Nephron (organoid): ENCODE measurements around the gene GORAB.
A peak's percentile ranks its signal among the peaks of the same experiment; 100 is the strongest.

Experiments used
- H3K27ac Mint-ChIP-seq, 3 experiments: 2 replicates each; pipeline ENCODE4 v1.8.0; 2020; ENCODE audit warnings: mixed read lengths in 3 of 3, mild to moderate bottlenecking in 2 of 3, moderate library complexity in 1 of 3
- H3K27me3 Mint-ChIP-seq: 2 replicates; pipeline ENCODE4 v1.8.0; 2021; ENCODE audit warnings: low read depth, mild to moderate bottlenecking, moderate library complexity, mixed read lengths
- H3K36me3 Mint-ChIP-seq: 2 replicates; pipeline ENCODE4 v1.8.0; 2020; ENCODE audit warnings: low read depth, mixed read lengths
- H3K4me1 Mint-ChIP-seq: 2 replicates; pipeline ENCODE4 v1.8.0; 2020; ENCODE audit warnings: mixed read lengths
- H3K4me3 Mint-ChIP-seq, 3 experiments: 2 replicates each; pipeline ENCODE4 v1.8.0; 2020; ENCODE audit warnings: mild to moderate bottlenecking in 3 of 3, mixed read lengths in 3 of 3, moderate library complexity in 2 of 3
- H3K9me3 Mint-ChIP-seq: 2 replicates; pipeline ENCODE4 v1.8.0; 2020; ENCODE audit warnings: mixed read lengths
- CTCF ChIP-seq, 3 experiments: fragments of 200-600 bp; sonication (generic); IDR thresholded peaks; one replicate each; pipeline ENCODE4 v1.5.0; 2021; ENCODE audit warnings: antibody characterized with exemption in 3 of 3; ENCODE audit not compliant: unreplicated experiment in 3 of 3

The GORAB gene

GRCh38 chr1:170562646-170563338, 30.8 kb downstream of the GORAB start:
- H3K27me3 Mint-ChIP-seq = no peaks in the 10 kb centered on the region
- TF ChIP-seq CTCF (IDR thresholded peaks at IDR 0.05; ENCODE audit: unreplicated experiment in 3 of 3) = no peak
- H3K27ac Mint-ChIP-seq = peak overlapping the region; percentile 85 to 98 (median 94)

DNA sequence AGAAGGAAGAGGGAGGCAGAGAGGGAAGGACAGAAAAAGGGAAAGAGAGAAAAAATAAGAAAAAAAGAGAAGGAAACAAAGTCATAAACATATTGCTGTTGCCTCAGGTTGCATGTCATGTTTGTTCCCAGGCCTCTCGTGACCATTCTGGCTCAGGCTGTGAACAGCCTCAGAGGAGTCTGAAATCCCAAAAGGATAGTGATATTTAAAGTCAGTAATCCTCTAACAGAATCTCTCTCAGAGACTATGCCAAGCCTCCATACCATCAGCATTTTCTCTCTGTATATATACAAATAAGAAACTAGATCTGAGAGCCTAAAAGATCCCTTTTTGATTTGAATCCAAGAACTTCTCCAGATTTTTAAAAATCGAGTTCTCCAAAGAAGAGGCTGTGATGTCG, 35.2 kb downstream of the GORAB start:
- Mint-ChIP-seq H3K27ac (peak overlapping the region in 2 of 3 experiments; percentile 38 to 61), H3K36me3 (no peaks in the 10 kb centered on the region), H3K9me3 (peaks cover 17% of the 10 kb centered on the region), H3K4me3 (no peak overlapping the region), H3K4me1 (peaks cover 38% of the 10 kb centered on the region), H3K27me3 (no peaks in the 10 kb centered on the region)
- TF ChIP-seq CTCF (IDR thresholded peaks at IDR 0.05; ENCODE audit: unreplicated experiment in 3 of 3) = no peak

More at GRCh38 chr1:170562646-170563338, 30.8 kb downstream of the GORAB start:
- Mint-ChIP-seq H3K4me3 (peak overlapping the region in 1 of 3 experiments; percentile 35), H3K36me3 (peaks cover 6% of the 10 kb centered on the region), H3K9me3 (peaks cover 14% of the 10 kb centered on the region), H3K4me1 (peaks cover 38% of the 10 kb centered on the region)

DNA sequence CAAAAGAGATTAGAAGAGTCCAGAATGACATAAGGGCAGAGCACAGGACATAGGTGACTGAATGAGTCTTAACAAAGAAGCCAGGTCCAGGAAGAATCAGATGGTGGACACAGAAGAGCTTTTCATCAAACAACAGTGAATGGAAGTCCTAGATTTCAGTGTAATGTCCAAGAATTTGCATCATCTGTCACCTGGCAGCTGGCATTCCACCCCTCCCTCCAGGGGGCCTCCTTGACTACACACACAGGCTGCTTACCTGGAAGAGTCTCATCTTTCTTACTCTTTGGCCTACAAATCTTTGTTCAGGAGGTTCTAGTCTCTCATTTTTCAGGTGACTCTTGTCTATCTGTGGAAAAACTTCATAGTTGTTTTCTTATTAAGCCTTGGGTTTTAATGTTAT, 36.2 kb downstream of the GORAB start:
- TF ChIP-seq CTCF (IDR thresholded peaks at IDR 0.05; ENCODE audit: unreplicated experiment in 3 of 3) = no peak
- no peaks in the 10 kb centered on the region for H3K36me3 Mint-ChIP-seq
- H3K9me3 Mint-ChIP-seq = peaks cover 24% of the 10 kb centered on the region
- no peak overlapping the region for H3K4me3 Mint-ChIP-seq
- H3K27ac Mint-ChIP-seq = peak overlapping the region in 2 of 3 experiments; percentile 38
- no peaks in the 10 kb centered on the region for H3K27me3 Mint-ChIP-seq
- H3K4me1 Mint-ChIP-seq = peaks cover 28% of the 10 kb centered on the region

DNA sequence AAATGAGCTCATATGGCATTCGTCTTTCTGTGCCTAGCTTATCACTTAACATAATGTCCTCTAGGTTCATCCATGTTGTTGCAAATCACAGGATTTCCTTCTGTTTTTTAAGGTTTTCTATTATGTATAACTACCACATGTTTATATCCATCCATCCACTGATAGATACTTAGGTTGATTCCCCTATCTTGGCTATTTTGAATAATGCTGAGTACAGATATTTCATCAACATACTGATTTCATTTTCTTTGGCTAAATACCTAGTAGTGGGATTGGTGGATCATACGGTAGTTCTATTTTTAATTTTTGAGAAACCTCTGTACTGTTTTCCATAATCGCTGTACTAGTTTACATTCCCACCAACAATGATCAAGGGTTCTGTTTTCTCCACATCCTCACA, 45.0 kb downstream of the GORAB start:
- Mint-ChIP-seq H3K27ac (no peak overlapping the region), H3K27me3 (no peaks in the 10 kb centered on the region), H3K4me1 (no peaks in the 10 kb centered on the region), H3K4me3 (no peak overlapping the region), H3K36me3 (no peaks in the 10 kb centered on the region), H3K9me3 (peaks cover 13% of the 10 kb centered on the region)
- TF ChIP-seq CTCF (IDR thresholded peaks at IDR 0.05; ENCODE audit: unreplicated experiment in 3 of 3) = no peak

DNA sequence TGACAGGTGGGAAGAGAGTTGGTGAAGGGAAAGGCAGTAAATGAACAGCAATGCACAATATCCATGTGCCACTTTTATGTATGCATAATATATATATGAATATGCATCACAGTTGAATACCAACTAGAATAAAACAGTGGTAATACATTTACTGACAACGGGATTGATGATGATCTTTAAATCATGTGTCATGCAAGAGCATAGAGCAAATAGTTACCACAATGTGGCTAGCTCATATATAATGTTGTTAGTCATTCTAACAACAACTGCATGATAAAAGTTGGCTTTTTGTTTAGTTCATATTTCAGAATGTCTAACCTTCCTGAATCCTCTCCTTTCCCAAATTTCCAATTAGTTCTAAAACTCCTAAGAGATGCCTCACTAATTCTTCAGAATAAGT, 46.4 kb downstream of the GORAB start:
- Mint-ChIP-seq H3K27ac (no peak overlapping the region), H3K36me3 (no peaks in the 10 kb centered on the region), H3K27me3 (no peaks in the 10 kb centered on the region), H3K4me3 (no peak overlapping the region), H3K4me1 (no peaks in the 10 kb centered on the region), H3K9me3 (peaks cover 2% of the 10 kb centered on the region)
- TF ChIP-seq CTCF (IDR thresholded peaks at IDR 0.05; ENCODE audit: unreplicated experiment in 3 of 3) = no peak
